ENCODE results near the gene ST8SIA4.

ST8SIA4 gene

GRCh38 chr5:100903039-100903887 is at the start of gene ST8SIA4:
TSS of gene ST8SIA4 (minus strand) at chr5:100903282. CDS start at chr5:100902955, 327 bp downstream.
- TF ChIP-seq CTCF (IDR thresholded peaks at IDR 0.05) = no peak

GRCh38 chr5:100950985-100951384 is 47.9 kb upstream of the ST8SIA4 start:
- no peak for TF ChIP-seq CTCF (IDR thresholded peaks at IDR 0.05)

- no peak for TF ChIP-seq CTCF (IDR thresholded peaks at IDR 0.05)
Measured at GRCh38 chr5:100913298-100913697, 10.2 kb upstream of the ST8SIA4 start.

- no peak for TF ChIP-seq CTCF (IDR thresholded peaks at IDR 0.05)
Measured at GRCh38 chr5:100909034-100909433, 6.0 kb upstream of the ST8SIA4 start.

- no peak for TF ChIP-seq CTCF (IDR thresholded peaks at IDR 0.05)
Measured at GRCh38 chr5:100905259-100905914, 2.3 kb upstream of the ST8SIA4 start.

GRCh38 chr5:100904259-100904861 is 1.3 kb upstream of the ST8SIA4 start:
- TF ChIP-seq CTCF (IDR thresholded peaks at IDR 0.05) = no peak

GRCh38 chr5:100902440-100903038 is 543 bp downstream of the ST8SIA4 start:
- no peak for TF ChIP-seq CTCF (IDR thresholded peaks at IDR 0.05)
